OCI-M2 (cell line): ENCODE data around the gene ALOX5.

Experiments
- DNase-seq: peaks from one replicate; lab custom pipeline; 2025; ENCODE audit not compliant: unreplicated experiment; lab: John Stamatoyannopoulos, UW

ALOX5 gene

DNA sequence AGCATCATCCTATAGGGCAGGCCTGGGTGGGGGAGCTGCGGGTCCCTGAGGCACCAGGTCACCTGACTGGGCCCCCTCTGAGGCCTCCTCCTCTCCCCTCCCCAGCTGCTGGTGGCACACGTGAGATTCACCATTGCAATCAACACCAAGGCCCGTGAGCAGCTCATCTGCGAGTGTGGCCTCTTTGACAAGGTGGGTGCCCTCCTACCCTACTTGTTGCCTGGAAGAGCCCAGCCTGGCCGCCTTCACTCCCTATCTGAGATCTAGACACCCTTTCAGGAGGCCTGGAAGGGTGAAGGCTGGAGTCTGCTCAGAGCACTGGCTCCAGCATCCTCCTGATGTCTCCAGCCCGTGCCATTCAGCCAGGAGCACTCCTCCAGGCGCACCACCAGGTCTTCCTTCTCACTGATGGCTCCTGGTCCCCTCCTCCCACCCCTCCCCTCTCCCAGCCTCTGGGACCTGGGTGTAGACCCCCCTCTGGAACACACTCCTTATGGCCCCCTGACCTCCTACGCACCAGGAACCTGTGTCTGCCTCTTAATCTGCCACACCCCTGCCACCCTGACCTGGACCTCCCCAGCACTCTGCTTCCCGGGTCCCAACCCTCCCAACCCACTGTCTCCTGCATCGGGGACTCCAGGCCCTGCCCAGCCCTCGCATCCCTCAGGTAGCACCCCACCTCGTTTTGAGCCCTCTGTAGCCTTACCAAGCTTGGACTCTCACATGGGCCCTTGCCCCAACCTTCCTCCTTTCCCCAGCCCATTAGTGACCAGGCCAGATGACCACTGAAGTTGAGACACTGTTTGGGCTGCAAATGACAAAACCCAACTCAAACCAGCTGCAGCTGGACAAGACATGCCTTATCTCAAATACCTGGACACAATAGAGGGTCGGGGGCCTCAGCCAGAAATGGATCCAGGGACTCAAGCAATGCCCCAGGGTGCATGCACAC lies 67.5 kb downstream of the ALOX5 start:
- no peak for DNase-seq

DNA sequence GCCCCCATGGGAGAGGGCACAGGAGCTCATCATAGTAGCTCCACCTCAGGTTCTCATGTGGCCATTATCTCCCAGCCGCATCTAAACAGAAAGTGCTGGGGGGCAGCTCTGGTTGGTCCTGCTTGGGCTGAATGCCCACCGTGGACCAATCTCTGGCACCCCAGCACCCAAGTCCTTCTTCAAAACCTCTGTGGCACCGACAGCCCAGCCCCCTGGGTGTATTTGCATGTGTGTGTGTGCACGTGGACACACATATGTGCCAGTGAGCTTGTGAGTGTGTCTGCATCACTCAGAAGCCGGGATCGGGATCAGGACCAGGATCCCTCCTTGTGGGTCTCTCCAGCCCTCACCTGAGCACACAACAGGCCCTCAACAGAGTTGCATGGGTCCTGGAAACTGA lies 68.2 kb downstream of the ALOX5 start:
- no peak for DNase-seq

DNA sequence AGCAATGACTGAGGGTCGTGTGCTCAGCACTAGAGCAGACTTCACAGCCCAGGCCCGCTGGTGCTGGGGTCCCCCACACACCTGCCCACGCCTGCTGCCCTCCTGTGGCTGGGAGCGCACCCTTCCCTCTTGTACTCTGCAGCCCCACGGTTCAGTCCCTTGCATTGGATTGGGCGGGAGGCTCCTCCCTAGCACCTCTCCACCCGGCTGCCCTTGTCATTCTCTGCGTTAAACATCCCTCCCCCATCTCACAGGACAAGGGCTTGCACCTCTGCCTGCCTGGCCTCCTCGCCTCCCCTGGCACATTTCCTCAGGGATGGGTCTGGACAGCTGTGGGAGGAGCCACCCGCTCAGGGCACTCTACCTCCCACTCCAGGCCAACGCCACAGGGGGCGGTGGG lies 68.6 kb downstream of the ALOX5 start:
- no peak for DNase-seq

DNA sequence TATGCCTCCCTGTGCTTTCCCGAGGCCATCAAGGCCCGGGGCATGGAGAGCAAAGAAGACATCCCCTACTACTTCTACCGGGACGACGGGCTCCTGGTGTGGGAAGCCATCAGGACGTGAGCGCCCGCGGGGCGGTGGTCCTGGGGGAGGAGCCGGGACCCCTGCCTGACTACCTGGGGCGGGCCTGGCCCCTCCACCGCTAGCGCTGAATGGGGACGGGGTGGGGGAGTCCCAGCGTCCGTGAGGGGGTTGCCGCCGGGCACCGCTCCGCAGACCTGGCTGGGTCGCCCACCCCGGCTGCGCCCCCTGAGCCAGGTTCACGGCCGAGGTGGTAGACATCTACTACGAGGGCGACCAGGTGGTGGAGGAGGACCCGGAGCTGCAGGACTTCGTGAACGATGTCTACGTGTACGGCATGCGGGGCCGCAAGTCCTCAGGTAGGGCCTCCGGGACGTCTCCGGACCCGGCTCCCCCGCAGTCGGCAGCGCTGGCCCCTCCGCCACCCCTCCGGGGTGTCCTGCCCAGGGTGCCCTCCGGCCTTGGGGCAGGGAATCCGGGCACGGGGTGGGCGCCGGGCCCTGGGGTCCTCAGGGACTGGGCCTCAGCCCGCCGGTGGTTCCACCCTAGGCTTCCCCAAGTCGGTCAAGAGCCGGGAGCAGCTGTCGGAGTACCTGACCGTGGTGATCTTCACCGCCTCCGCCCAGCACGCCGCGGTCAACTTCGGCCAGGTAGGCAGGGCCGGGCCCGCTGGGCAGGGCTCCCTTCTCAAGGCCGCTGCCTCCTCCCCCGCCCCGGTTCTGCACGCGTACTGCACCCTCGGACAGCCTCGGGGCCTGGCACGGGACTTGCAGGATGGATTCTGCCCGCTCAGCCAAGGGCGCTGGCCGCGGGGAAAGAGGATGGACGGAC lies 69.3 kb downstream of the ALOX5 start:
- no peak for DNase-seq

DNA sequence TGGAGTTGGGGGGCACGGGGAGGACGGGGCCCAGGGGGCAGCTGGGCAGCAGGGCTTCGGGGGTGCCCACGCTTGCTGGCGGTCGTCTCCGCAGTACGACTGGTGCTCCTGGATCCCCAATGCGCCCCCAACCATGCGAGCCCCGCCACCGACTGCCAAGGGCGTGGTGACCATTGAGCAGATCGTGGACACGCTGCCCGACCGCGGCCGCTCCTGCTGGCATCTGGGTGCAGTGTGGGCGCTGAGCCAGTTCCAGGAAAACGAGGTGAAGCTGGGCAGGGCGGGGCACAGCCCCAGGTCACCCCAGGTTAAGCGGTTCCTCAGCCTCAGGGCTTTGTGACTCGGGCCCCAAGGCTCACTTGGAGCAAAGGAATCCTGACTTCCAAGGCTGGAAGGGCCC lies 70.0 kb downstream of the ALOX5 start:
- no peak for DNase-seq

DNA sequence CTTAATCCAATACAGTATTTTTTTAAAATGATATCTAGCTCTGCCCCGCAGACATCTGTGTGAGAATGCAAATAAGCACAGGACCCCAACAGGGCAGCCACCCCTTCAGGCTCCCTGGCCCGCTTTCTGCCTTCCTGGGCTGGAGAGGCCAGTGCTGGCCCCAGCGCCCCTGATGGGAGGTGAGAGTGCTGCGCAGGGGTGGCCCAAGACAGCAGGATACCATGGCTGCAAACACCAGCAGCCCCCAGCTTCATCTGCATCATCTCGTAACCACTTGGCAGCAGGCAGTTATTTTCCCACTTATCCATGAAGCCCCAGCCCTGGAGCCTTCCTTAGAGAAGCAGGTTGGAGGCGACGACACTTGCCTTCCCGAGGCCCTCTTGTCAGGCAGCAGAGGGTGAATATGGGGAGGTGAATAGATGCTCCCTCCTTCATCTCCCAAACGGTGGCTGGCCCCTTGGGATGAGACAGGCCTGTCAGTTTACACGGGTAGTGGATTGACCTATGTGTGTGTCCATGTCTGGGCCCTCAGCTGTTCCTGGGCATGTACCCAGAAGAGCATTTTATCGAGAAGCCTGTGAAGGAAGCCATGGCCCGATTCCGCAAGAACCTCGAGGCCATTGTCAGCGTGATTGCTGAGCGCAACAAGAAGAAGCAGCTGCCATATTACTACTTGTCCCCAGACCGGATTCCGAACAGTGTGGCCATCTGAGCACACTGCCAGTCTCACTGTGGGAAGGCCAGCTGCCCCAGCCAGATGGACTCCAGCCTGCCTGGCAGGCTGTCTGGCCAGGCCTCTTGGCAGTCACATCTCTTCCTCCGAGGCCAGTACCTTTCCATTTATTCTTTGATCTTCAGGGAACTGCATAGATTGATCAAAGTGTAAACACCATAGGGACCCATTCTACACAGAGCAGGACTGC lies 71.2 kb downstream of the ALOX5 start:
- no peak for DNase-seq

DNA sequence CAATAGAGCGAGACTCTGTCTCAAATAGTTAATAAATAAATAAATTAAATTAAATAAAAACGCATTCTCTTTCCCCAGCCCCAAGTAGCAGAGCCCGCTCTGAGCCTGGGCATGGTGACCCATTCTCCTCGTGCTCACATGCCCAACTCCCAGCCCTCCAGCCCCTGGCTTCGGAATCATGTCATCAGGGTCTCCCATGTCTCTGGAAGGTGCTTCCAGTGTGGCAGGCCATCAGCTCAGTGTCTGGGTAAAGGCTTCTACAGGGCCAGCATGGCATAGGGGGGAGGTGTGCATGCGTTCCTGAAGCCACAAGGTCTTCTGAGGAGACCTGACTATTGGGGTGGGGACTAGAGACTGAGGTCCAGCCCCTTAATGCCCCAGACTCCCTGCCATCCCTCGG lies 72.8 kb downstream of the ALOX5 start:
- no peak for DNase-seq

DNA sequence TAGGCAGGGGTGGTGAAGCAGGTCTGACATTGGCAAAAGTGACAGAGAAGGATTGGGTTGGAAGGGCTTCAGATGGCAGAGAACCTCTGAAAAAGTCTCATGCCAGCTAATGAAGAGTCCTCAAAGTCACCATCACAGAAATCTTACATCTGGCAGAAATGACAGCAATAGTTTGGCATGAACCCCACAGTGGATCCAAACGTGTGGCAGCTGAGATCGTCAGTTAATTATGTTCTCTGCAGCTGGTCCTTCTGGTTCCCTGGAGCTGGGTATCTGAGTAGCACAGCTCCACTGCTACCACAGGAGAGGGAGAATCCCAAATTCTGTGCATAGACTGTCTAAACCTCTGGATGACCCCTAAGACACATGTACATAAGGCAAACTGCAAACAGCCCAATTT lies 73.4 kb downstream of the ALOX5 start:
- no peak for DNase-seq

DNA sequence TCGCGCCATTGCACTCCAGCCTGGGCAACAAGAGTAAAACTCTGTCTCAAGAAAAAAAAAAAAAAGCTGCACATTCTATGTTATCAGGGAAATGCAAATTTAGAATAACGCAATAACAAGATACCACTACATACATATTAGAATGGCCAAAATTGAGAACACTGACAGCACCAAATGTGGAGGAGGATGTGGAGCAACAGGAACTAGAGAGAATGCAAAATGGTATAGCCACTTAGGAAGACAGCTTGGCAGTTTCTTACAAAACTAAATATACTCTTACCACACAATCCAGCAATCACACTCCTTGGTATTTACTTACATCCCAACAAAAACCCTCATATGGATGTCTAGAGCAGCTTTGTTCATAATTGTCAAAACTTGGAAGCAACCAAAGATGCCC lies 76.8 kb downstream of the ALOX5 start:
- no peak for DNase-seq

DNA sequence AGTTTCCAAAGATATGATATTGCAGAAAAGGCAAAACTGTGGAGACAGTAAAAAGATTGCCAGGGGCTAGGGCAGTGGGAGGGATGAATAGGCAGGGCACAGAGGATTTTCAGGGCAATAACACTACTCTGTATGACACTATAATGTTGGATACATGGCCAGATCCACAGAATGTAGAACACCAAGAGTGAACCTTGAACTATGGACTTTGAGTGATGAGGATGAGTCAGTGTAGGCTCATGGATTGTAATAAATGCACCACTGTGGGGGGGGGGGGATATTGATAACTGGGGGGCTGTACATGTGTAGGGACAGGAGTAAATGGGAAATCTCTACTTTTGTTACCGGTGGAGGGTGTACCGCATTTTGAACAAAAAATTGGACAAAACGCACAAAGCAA lies 77.4 kb downstream of the ALOX5 start:
- DNase-seq = no peak

DNA sequence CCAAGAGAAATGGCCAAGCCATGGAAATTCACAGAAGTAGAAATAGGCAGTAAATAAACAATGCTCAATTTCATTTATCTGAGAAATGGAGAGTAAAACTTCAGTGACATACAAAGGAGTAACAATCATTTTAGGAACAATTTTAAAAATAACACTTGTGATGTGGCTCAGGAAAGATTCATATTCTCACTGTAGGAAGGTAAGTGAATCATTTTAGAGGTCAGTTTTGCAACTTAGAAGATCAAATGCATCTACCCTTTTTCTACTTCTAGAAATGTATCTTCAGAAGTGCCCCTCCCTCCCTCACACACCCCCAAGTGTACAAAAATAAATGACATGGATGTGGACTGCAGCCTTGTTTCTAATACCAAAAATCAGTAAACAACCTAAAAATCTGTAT lies 78.3 kb downstream of the ALOX5 start:
- no peak for DNase-seq

DNA sequence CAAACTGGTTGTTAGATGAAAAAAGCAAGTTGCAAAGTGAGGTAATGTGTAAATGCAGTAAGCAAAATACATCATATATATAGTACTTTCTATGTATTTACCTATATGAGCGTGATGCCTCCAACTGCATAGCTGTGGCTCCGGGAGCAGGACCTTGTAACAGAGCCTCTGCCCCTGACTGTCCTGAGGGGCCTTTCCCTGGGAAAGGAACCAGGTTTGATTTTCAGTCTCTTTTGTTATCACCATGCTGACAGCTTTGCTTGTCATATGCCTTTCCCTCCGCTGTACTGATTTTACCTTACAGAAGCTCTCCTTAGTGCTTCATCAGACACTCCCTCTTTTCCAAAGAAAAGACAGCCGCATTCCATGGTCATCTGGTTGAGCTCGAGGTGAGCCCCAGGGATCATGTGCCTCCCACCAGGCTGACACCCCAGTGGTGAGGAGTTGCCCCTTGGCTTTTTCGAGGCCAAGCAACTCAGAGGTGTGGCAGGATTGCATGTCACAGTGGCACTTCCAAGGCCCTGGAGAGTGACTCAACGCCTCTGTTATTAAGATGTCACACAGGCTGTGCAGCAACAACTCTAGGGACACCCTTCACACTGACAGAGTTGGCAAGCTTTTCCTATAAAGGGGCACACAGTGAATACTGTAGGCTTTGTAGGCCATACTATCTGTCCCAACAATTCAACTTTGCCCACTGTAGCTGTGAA lies 78.9 kb downstream of the ALOX5 start:
- no peak for DNase-seq

DNA sequence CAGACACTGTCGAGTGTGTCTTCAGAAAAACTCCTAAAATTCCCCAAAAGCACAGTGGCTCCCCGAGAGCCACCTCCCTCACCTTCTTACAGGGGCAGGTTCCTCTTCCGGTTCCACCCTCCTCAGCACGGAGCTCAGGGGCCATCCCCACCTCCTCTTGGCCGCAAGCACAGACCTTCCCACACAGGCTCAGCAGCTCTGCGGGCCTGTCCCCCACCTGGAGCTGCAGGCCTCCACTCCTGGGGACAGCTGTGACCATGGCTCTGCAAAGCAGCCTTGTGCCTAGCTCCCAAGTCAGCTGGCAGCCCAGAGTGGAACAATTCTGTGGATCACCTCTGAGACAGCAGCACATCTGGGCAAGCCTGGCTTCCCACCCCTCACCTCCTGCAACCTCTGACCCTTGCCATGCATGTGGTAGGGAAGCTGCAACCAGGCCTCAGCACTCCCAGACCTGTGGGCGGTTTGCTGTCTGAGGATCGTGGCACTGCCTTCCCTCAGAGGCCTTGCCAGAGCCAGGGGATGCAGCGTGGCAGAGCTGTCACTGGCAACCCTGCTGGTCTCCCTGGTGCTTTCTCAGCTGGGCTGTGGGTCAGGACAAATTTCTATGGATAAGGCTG lies 79.7 kb downstream of the ALOX5 start:
- no peak for DNase-seq

DNA sequence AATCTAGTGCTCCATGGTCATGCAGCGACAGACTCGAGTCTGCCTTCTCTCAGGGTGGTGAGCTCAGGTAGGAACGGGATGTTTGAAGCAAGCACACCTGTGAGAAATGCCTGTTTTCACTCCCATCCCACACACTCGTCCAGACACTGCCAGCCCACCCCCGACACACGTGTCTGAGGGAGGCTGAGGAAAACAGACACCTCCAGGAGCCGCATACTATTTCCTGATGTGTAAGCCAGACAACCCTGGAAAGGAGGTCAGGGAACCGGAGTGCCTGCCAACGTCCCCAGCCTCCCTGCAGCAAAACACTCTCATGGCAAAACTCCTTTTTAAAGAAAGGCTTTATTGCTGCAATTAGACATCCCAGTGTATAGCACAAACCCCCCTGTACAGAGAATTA lies 80.2 kb downstream of the ALOX5 start:
- DNase-seq = no peak

DNA sequence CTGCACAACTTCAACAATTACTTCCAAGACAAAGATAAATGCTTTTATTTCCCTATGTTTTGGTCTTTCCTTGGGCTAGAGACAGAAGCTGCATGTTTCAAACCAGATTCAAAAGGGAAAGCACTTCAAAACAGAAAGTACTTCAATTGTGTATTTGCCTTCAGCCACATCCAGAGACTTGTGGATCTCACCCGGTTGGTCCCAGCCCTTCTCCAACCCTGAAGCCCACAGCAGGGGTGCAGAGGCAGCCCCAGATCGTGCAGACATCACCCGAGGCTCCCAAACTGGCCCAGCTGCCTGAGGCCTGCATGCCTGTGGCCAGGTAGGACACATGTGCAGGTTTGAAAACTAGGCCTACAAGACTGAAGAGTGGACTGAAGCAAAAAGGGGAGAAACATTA lies 80.8 kb downstream of the ALOX5 start:
- DNase-seq = no peak

DNA sequence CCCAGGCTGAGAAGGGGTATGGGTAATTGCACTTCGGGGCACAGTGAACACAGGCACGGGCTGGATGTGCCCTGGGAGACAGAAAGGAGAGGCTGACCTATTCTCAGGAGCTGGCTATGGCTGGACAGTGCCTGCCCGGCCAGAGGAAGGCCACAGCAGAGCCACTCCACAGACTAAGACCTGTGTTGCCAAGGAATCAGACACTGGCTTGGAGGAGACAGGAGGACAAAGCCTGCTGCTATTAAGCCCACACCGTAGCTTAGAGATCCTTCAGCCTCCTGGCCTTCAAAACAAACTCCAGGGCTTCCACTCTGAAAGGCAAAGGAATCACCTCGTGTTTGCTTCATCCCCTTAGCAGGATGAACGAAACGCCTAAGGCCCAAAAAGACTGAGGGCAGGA lies 82.2 kb downstream of the ALOX5 start:
- no peak for DNase-seq

DNA sequence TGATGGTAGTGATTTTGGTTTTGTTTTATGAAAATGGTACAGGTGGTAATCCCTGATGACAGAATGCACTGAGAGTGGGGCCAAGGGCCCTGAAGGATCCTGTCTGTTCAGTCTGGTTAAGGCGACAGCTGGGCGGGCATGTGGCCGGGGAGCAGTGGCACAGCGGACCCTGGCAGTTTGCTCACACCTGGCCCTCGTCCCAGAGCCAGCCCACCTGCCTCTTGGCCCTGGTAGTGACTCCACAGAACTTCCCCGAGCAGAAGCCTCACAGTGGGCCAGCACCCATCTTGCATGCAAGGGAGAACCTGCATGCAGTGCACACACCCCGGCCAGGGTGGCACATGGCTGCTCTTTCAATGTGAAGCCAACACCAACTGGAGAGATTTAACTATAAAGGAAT lies 82.8 kb downstream of the ALOX5 start:
- no peak for DNase-seq

DNA sequence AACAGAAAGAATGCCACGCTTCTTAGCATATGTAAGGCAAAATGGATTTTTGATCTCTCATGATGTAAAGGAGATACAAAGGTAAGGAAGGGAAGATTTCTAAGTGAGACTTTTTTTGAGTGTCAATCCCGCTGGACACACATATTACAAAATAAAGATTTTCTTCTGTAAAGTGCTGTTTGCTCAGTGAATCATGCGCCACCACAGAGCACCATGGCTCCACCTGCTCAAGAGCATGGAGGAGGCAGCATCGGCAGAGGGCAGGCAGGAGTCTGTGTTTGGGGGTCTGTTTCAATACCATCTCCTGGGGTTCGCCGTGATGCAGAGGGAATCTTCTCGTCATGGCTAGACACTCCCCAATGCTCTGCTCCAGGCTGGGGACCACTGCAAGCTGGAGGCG lies 83.5 kb downstream of the ALOX5 start:
- DNase-seq = no peak

DNA sequence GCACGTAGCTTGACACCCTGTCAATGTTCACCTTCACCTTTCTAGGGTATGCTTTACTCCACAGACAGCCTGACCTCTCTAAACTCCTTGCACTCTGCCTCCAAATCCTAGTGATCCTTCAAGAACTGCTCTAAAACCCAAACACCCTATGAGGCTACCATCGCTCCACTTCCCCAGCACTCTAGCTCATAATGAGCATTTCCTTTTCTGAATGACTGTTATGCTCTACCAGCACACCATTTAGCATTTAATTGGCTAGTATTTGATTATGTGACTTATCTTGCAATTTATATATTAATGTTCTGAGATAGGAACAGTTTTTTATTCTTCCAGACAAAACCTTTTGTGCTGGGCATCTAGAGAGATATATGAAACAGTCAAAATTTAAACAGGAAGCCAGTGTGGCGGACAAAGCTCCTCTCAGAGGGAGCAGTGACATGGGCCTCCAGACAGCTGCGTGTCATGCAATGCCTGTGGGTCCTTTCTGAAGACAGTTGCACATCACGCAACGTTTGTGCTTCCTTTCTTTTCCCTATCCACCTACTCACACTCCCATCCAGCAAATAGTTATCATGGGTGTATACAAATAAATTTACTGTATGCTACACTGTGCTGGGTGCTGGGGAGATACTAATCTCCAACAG lies 86.3 kb downstream of the ALOX5 start:
- DNase-seq = no peak
